Choroid plexus epithelial cell (primary cell): ENCODE results near the gene ARL8B.
"Not testable (repeated sequence)": the region's sequence is repeated elsewhere in the genome, so short reads cannot be mapped to it uniquely, and the experiment has no call there.

Experiments
- DNase-seq: peaks from one replicate; pipeline ENCODE4 v3.0.0-alpha.2; 2010; ENCODE audit warnings: low read depth
- H3K4me3 ChIP-seq: 2 replicates; pipeline ENCODE4 v1.5.1; 2011; ENCODE audit warnings: low read depth, mild to moderate bottlenecking, control low read depth, low read length, moderate library complexity
- TF ChIP-seq, protein P1 (sequence below): conservative IDR thresholded peaks from 2 replicates; pipeline ENCODE4 v1.5.1; 2011; ENCODE audit warnings: low read depth, mild to moderate bottlenecking, control low read depth, inconsistent platforms, low read length, moderate library complexity

The ARL8B gene

DNA sequence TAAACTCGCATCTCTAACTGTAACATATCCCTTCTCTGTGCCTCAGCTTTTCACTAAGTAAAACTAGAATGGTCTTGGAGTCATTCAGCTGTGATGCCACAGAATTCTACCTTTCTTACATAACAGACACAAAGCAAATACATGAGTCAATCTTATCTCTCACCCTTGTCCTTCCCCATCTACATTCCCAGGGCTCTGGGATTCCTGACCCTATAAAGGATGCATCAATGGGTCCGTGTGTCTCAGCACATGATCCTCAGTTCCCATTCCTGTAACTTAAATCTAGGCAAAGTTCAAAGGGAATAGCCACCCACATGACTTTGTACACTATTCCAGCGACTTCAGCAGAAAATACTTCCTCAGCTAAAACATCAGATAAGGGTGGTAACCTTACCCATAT lies 11.8 kb upstream of the ARL8B start:
- TF ChIP-seq, protein P1, sequence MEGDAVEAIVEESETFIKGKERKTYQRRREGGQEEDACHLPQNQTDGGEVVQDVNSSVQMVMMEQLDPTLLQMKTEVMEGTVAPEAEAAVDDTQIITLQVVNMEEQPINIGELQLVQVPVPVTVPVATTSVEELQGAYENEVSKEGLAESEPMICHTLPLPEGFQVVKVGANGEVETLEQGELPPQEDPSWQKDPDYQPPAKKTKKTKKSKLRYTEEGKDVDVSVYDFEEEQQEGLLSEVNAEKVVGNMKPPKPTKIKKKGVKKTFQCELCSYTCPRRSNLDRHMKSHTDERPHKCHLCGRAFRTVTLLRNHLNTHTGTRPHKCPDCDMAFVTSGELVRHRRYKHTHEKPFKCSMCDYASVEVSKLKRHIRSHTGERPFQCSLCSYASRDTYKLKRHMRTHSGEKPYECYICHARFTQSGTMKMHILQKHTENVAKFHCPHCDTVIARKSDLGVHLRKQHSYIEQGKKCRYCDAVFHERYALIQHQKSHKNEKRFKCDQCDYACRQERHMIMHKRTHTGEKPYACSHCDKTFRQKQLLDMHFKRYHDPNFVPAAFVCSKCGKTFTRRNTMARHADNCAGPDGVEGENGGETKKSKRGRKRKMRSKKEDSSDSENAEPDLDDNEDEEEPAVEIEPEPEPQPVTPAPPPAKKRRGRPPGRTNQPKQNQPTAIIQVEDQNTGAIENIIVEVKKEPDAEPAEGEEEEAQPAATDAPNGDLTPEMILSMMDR, result no peak
- DNase-seq, result no peak
- H3K4me3 ChIP-seq, result no peak overlapping the region

GRCh38 chr3:5112043-5112442 lies 10.0 kb upstream of the ARL8B start:
- DNase-seq, result no peak
- TF ChIP-seq, protein P1, result no peak
- H3K4me3 ChIP-seq, result no peak overlapping the region

GRCh38 chr3:5113726-5114125 lies 8.4 kb upstream of the ARL8B start:
- DNase-seq, result not testable (repeated sequence)

DNA sequence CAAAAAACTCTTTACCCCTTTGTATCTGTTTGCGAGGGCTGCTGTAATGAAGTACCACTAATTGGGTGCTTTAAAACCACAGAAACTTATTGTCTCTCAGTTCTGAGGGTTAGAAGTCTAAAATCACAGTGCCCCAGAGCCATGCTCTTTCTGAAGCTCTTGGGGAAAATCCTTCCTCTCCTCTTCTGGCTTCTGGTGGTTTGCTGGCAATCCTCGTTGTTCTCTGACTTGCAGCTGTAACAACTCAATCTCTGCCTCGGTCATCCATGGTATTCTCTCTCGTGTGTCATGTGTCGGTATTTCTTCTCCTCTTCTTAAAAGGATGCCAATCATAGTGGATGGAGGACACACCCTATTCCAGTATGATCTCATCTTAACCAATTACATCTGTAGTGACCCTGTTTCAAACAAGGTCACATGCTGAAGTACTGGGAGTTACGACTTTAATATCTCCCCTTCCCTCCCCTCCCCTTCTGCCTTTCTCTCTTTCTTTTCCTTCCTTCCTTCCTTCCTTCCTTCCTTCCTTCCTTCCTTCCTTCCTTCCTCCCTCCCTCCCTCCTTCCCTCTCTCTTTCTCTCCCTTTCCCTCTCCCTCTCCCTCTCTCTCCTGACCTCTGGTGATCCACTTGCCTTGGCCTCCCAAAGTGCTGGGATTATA lies 6.5 kb upstream of the ARL8B start:
- H3K4me3 ChIP-seq, result no peak overlapping the region
- TF ChIP-seq, protein P1, result no peak
- no peak for DNase-seq

More at GRCh38 chr3:5113726-5114125, 8.4 kb upstream of the ARL8B start:
- not testable (repeated sequence) for H3K4me3 ChIP-seq

- H3K4me3 ChIP-seq, result no peak overlapping the region
- no peak for DNase-seq
- TF ChIP-seq, protein P1, result no peak
These were observed 5.6 kb upstream of the ARL8B start for GRCh38 chr3:5116538-5116937.

GRCh38 chr3:5120446-5120845 lies 1.6 kb upstream of the ARL8B start:
- H3K4me3 ChIP-seq, result no peak overlapping the region
- DNase-seq, result no peak
- TF ChIP-seq, protein P1, result no peak

DNA sequence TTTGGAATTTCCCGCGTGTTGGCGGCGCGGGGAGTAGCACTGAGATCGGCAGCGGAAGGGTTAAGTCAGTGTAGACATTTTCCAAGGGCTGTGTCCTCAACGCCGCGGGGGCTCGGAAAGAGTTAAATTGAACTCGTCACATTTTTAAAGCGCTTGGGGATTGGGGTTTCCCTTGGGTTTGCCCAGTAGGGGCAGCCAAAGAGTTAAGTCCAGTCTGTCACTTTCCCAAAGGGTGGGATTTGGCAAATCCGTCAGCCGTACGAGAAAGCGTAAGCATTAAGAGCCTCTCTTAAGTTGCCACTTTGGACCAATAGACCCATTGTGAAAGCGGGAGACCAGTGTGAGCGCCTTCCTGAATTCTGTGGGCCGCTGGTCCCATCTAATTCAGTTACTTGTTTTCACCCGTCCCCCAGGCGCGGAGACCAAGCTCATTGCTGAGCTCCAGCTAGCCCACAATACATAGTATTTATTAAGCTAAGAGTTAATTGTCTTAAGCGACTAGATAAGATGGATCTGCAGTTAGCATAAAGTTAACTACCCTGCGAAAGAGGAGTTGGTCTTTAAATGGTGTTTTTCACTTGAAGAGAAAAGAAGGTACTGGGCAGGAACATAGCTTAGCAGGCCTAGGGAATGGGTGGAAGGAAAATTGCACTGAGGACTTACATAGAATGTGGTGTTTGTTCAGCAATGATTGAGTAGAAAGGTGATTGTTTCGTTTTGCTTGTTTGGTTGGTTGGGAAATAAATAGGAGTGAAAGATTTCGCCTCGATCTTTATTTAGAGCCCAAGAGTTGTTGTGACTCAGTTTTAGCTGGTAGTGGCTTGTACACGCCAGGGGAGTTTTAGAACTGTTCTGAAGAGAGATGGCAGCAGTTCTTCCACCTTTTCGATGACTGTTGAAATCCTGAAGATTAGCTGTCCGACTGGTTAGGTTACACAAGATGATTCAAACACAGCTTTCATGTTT lies 932 bp downstream of the ARL8B start:
- TF ChIP-seq, protein P1, result peak; percentile 20
- H3K4me3 ChIP-seq, result peak overlapping the region; percentile 98
- peak; percentile 86 for DNase-seq
